A673 (cell line): Measurements from ENCODE around the gene LARGE1. TPM values are rescaled to one million over a fixed set of nuclear protein-coding genes. Genes with fewer than 3 reads are reported as not detected.

Experiments
- BruUV-seq: library from RNA; stranded (reverse); fragments of 400-500 nt; replicated peaks from 2 replicates; lab custom pipeline; 2021; lab: Mats Ljungman, UMichigan
- CTCF ChIA-PET: fragments of 300-600 bp; sonication (Branson Sonifier 250); formaldehyde crosslinking; loops from one replicate; lab custom pipeline; 2022; ENCODE audit warnings: antibody characterized with exemption; lab: Charles Lee
- POLR2A ChIA-PET: fragments of 300-600 bp; sonication (Branson Sonifier 250); formaldehyde crosslinking; loops from one replicate; lab custom pipeline; 2022; ENCODE audit warnings: antibody characterized with exemption; ENCODE audit not compliant: low non-redundant PET; lab: Charles Lee
- DNase-seq: peaks from one replicate; pipeline ENCODE4 v3.0.0-alpha.2; 2015; ENCODE audit warnings: low spot score
- H3K27ac ChIP-seq: fragments of 200-600 bp; sonication (generic); 2 replicates; pipeline ENCODE4 v1.5.1; 2016; ENCODE audit warnings: mixed run types, low read depth, mild to moderate bottlenecking, mixed read lengths, antibody characterized with exemption, low read length; ENCODE audit not compliant: poor library complexity, severe bottlenecking
- H3K27me3 ChIP-seq: fragments of 200-600 bp; sonication (generic); replicated peaks from 2 replicates; pipeline ENCODE4 v1.6.1; 2017; ENCODE audit warnings: mixed run types, low read depth, mild to moderate bottlenecking, mixed read lengths, antibody characterized with exemption, low read length; ENCODE audit not compliant: insufficient read depth, poor library complexity
- H3K36me3 ChIP-seq: fragments of 200-600 bp; sonication (generic); 2 replicates; pipeline ENCODE4 v1.6.1; 2016; ENCODE audit warnings: mixed run types, mild to moderate bottlenecking, mixed read lengths, antibody characterized with exemption, low read length; ENCODE audit not compliant: insufficient read depth, poor library complexity, severe bottlenecking
- H3K4me1 ChIP-seq: fragments of 200-600 bp; sonication (generic); 2 replicates; pipeline ENCODE4 v1.6.1; 2017; ENCODE audit warnings: mixed run types, mild to moderate bottlenecking, mixed read lengths, antibody characterized with exemption, low read length; ENCODE audit not compliant: insufficient read depth, poor library complexity, severe bottlenecking
- H3K4me3 ChIP-seq: fragments of 200-600 bp; sonication (generic); 2 replicates; pipeline ENCODE4 v1.5.1; 2016; ENCODE audit warnings: low read depth, mixed run types, mild to moderate bottlenecking, mixed read lengths, low read length; ENCODE audit not compliant: poor library complexity, severe bottlenecking
- H3K9me3 ChIP-seq: fragments of 200-600 bp; sonication (generic); 2 replicates; pipeline ENCODE4 v1.6.1; 2016; ENCODE audit warnings: mixed run types, low read depth, mild to moderate bottlenecking, mixed read lengths, antibody characterized with exemption, low read length; ENCODE audit not compliant: poor library complexity, severe bottlenecking
- EZH2 ChIP-seq: fragments of 200-600 bp; sonication (generic); IDR thresholded peaks from 2 replicates; pipeline ENCODE4 v1.6.1; 2017; ENCODE audit warnings: borderline replicate concordance, low read depth, mild to moderate bottlenecking, mixed read lengths, antibody characterized with exemption, low read length; ENCODE audit not compliant: poor library complexity, severe bottlenecking
- intact Hi-C: fragments of 100-400 bp; cut with micrococcal nuclease; formaldehyde crosslinking; loops from one replicate; pipeline ENCODE4 v1.10.0; 2022; ENCODE audit not compliant: unreplicated experiment
- total RNA-seq: library from RNA; stranded (reverse); gene quantifications from 2 replicates; pipeline ENCODE4 v1.2.3, GENCODE V29; 2021
- TF ChIP-seq, protein P1 (sequence below): fragments of 300-800, 200-600 bp; sonication (generic); conservative IDR thresholded peaks from 2 replicates; pipeline ENCODE4 v1.5.1; 2017; ENCODE audit warnings: low read depth, mild to moderate bottlenecking, antibody characterized with exemption, low read length, moderate library complexity, mixed read lengths

The LARGE1 gene
- total RNA-seq, 1 experiment from 2014 or later, result not detected

DNA sequence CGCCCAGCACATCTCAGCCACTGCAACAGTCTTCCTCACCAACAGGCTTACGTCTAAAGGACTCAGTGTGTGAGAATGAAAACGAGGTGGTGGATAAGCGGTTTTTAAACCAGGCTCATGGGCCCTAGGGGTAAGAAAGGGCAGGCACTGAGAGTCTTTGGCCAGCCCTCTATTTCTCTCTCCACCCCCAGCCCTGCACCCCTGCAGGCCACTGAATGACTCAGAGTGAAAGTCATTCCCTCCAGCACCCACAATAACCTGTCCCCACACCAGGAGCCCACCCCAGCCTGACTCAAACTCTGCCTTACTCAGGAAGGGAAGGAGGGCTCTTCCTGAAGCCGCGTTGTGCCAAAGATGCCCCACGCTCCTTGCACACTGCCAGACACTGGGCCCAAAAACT, 72.0 kb downstream of the LARGE1 start:
- Histone ChIP-seq H3K27ac (no peak overlapping the region), H3K36me3 (no peaks in the 10 kb centered on the region), H3K27me3 (no peaks in the 10 kb centered on the region), H3K9me3 (peaks cover 22% of the 10 kb centered on the region), H3K4me1 (no peaks in the 10 kb centered on the region), H3K4me3 (no peak overlapping the region)
- no TSS peak for BruUV-seq
- DNase-seq, result no peak
- no peak for TF ChIP-seq EZH2
- TF ChIP-seq, protein P1, sequence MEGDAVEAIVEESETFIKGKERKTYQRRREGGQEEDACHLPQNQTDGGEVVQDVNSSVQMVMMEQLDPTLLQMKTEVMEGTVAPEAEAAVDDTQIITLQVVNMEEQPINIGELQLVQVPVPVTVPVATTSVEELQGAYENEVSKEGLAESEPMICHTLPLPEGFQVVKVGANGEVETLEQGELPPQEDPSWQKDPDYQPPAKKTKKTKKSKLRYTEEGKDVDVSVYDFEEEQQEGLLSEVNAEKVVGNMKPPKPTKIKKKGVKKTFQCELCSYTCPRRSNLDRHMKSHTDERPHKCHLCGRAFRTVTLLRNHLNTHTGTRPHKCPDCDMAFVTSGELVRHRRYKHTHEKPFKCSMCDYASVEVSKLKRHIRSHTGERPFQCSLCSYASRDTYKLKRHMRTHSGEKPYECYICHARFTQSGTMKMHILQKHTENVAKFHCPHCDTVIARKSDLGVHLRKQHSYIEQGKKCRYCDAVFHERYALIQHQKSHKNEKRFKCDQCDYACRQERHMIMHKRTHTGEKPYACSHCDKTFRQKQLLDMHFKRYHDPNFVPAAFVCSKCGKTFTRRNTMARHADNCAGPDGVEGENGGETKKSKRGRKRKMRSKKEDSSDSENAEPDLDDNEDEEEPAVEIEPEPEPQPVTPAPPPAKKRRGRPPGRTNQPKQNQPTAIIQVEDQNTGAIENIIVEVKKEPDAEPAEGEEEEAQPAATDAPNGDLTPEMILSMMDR, result no peak
- intact Hi-C loops, result no loop called here
- CTCF ChIA-PET, result no interaction called here
- POLR2A ChIA-PET, result no interaction called here

DNA sequence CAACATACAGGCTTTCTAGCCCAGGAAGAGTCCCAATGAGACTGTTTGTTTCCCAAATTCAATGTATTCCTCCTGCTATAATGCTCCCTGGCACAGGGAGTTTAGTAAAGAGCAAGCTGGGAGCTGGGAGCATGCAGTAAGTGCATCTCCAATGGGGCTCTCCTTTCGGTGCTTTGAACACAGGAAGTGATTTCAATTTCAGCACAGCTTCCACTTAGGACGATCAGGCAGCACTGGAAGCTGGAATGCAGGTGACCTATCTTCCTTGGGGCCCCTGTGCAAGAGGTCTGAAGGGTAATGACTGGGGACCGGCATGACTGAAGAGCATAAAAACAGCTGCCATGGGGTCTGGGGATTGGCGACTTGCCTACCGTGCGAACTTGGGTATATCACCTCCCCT, 76.0 kb downstream of the LARGE1 start:
- POLR2A ChIA-PET, result no interaction called here
- H3K36me3 ChIP-seq, result no peaks in the 10 kb centered on the region
- BruUV-seq, result no TSS peak
- intact Hi-C loops, result no loop called here
- TF ChIP-seq EZH2, result no peak
- TF ChIP-seq, protein P1, result no peak
- no peak overlapping the region for H3K27ac ChIP-seq
- no peaks in the 10 kb centered on the region for H3K27me3 ChIP-seq
- no peak overlapping the region for H3K4me3 ChIP-seq
- DNase-seq, result no peak
- H3K9me3 ChIP-seq, result peaks cover 15% of the 10 kb centered on the region
- CTCF ChIA-PET, result no interaction called here
- no peaks in the 10 kb centered on the region for H3K4me1 ChIP-seq

DNA sequence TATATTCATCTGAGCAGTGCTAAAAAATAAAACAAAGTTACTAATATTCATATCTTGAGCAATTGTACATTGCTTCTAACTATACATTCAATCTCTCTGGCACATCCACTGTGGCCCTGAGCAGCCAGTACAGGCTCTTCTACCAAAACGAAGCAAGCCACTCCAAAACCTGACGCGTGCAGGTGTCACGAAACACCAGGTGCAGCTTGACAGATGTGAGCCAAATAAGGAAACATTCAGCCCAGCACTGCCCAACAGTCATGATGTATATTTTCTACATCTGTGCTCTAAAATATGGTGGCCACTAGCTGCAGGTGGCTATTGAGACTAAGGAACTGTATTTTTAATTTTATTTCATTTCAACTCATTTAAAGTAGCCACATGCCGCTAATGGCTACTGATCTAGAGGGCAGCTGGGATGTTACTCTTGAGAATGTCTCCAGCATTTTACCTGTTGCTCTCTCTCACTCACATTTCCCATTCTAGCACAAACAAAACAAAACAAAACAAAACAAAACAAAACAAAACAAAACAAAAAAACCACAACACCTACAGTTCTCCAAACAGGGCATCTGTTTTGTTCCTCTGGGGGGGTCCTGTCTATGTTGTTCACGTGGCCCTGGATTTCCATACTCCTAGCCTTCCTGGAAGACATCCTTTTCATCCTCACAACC, 77.7 kb downstream of the LARGE1 start:
- H3K9me3 ChIP-seq, result peaks cover 9% of the 10 kb centered on the region
- ChIA-PET POLR2A (no interaction called here), CTCF (no interaction called here)
- no peaks in the 10 kb centered on the region for H3K36me3 ChIP-seq
- intact Hi-C loops, result no loop called here
- no peak for DNase-seq
- no peak overlapping the region for H3K4me3 ChIP-seq
- no peaks in the 10 kb centered on the region for H3K4me1 ChIP-seq
- H3K27me3 ChIP-seq, result no peaks in the 10 kb centered on the region
- BruUV-seq, result no TSS peak
- no peak overlapping the region for H3K27ac ChIP-seq
- TF ChIP-seq, protein P1, result no peak
- no peak for TF ChIP-seq EZH2
